Measurements from ENCODE around the gene CMTM8.
A peak's percentile ranks its signal among the peaks of the same experiment; 100 is the strongest.
"Not testable (repeated sequence)": the region's sequence is repeated elsewhere in the genome, so short reads cannot be mapped to it uniquely, and the experiment has no call there.

The CMTM8 gene

DNA sequence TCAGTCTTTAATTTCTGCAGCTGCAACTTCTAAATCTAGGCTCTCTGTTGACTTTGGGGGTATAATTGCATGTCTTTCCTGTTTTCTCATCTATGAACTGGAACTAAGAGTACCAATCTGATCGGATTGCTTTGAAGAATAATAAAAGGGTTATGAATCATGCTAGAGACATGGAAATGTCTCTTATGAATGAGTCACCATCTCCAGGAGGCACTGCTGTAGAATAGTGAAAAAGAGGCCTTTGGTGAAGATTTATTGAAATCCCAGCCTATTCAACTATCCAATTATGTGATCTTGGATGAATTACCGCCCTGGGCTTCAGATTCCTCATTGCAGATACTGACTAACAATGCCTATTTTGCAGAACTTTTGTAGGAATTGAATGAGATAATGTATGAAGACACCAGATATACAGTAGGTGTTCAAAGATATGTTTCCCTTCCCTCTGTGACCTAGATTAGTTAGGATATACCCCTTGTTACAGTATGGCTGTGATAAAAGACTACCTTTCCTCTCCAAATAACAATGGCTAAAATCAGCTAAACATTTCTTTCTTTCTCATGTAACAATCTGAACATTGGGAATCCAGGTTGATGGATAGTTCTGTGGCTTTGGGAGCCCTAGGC, 11.5 kb upstream of the CMTM8 start:
- no peak for DNase-seq (ENCODE audit: extremely low read depth, low read depth)
- TF ChIP-seq, protein P1, sequence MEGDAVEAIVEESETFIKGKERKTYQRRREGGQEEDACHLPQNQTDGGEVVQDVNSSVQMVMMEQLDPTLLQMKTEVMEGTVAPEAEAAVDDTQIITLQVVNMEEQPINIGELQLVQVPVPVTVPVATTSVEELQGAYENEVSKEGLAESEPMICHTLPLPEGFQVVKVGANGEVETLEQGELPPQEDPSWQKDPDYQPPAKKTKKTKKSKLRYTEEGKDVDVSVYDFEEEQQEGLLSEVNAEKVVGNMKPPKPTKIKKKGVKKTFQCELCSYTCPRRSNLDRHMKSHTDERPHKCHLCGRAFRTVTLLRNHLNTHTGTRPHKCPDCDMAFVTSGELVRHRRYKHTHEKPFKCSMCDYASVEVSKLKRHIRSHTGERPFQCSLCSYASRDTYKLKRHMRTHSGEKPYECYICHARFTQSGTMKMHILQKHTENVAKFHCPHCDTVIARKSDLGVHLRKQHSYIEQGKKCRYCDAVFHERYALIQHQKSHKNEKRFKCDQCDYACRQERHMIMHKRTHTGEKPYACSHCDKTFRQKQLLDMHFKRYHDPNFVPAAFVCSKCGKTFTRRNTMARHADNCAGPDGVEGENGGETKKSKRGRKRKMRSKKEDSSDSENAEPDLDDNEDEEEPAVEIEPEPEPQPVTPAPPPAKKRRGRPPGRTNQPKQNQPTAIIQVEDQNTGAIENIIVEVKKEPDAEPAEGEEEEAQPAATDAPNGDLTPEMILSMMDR (IDR thresholded peaks at IDR 0.05; ENCODE audit: low read depth, low read length, missing control alignments): no peak
- H3K4me3 ChIP-seq (replicated peaks; ENCODE audit: low read depth, low read length): no peak overlapping the region

DNA sequence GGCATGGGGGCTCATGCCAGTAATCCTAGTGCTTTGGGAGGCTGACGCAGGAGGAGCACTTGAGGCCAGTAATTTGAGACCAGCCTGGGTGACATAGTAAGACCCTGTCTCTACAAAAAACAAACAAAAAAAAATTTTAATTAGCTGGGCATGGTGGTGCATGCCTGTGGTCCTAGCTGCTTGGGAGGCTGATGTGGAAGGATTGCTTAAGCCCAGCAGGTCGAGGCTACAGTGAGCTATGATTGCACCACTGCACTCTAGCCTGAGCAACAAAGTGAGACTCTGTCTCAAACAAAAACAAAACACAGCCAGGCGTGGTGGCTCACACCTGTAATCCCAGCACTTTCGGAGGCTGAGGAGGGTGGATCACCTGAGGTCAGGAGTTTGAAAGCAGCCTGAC, 9.7 kb upstream of the CMTM8 start:
- not testable (repeated sequence) for DNase-seq (ENCODE audit: extremely low read depth, low read depth); H3K4me3 ChIP-seq (replicated peaks; ENCODE audit: low read depth, low read length)

DNA sequence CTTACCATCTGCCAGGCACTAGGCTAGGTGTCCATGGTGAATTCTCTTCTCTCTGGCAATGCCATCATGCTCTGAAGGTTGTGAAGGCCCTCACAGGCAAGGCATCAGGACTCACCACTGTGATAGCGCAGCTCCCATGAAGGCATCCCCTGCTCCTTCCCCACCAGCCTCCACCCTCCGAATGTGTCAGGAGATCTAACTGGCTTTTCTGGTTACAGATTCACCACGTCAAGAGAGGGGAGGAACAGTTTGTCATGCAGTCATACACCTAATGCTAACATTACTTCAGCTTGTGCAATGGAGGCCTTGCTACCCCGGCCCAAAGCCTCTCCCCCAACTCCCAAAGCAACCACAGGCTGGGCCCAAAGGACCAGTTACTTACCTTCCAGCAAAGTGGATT, 8.9 kb upstream of the CMTM8 start:
- TF ChIP-seq, protein P1 (IDR thresholded peaks at IDR 0.05; ENCODE audit: low read depth, low read length, missing control alignments): no peak
- DNase-seq (ENCODE audit: extremely low read depth, low read depth): no peak
- no peak overlapping the region for H3K4me3 ChIP-seq (replicated peaks; ENCODE audit: low read depth, low read length)

DNA sequence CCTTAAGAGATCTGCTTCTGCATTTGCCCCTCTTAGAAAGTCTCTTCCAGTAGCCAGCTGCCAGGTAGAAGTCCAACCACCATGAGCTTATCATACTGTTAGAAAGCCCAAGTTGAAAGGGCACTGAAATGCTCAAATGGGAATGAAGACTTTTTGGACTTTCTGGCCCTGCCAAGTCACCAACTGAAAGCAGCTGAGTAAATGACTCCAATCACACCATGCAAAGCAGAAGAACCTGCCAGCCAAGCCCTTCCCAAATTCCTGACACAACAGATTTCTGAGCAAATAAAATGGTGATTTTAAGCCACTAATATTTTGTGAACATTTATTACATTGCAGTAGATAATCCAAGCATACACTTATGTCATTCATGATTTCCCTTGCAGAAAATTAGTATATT, 2.1 kb upstream of the CMTM8 start:
- DNase-seq (ENCODE audit: extremely low read depth, low read depth): no peak
- TF ChIP-seq, protein P1 (IDR thresholded peaks at IDR 0.05; ENCODE audit: low read depth, low read length, missing control alignments): no peak

DNA sequence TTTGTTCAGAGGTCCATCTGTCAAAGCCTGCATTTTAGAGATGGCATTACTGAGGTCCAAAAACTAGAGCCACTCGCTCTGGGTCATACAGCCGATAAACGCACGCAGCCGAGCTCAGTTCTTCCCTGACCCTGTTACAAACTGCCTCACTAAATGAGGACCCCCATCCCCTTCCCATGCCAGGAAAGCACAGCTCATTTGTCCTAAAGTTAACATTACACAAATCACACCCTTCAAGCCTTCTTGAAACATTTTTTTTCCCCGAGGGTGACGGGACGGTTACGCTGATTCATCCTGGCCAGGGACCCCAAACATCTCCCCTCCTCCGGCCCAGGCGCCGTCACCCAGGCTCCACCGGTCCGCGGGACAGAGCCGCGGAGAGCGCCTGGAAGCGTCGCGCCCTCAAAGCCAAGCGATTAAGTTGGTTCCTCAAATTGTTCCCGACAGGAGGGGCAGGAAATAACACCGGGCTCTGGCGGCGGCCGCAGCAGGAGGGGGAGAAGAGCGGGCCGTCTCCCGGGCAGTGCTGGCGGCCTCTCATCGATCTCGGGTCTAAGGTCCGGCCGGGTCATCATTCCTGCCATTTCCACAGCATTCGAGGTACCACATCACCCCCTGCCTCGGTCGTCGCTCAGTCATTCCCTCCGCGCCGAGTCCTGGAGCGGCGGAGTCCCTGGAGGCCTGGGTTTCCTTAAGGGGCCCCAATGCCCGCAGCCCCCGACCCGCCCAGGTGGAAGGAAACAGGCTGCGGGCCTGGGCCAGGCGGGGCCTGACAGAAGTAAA, 619 bp upstream of the CMTM8 start:
- TF ChIP-seq, protein P1 (IDR thresholded peaks at IDR 0.05; ENCODE audit: low read depth, low read length, missing control alignments): no peak
- H3K4me3 ChIP-seq (replicated peaks; ENCODE audit: low read depth, low read length): peak overlapping the region; percentile 47; the same call in 1 of the 2 replicates
- DNase-seq (ENCODE audit: extremely low read depth, low read depth): no peak

More for the DNA sequence above, 2.1 kb upstream of the CMTM8 start:
- H3K4me3 ChIP-seq (replicated peaks; ENCODE audit: low read depth, low read length): no peak overlapping the region

DNA sequence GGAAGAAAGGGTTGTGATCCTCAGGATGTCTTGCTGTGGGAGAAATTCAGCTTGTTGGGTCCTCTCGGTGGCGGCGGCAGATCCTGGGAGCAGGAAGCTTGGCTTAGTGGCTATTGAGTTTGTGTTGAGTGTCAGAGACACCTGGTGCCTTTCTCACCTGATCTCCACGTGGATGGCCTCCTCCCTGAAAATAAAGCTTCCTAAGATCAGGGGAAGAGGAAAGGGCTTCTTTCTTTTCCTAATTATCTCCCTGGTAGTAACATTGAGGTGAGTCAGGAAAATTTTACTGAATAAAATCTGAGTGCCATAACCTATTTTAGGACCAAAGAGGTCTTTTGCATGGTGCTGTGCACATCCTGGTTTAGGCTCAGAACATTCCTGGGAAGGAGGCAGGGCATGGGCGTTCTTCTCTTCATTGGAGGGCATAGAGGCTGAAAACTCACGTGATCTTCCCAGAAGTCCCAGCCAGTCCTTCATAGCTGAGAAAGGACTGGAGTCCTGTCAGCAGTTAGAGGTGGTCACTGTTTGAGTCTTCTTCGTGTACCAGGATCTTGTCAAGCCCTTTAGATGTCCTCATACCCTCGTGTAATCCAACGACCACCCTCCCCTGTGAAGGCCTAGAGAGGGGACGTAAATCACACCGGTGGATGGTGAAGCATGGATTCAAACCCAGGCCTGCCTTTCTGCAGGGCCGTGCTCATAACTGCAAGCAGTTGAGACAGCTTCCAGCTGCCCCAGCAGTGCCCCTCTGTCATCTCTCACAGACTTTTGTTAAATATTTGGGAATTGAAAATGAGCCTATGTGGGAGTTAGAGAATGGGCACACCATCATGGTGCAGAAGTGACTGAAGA, 1.1 kb downstream of the CMTM8 start:
- H3K4me3 ChIP-seq (replicated peaks; ENCODE audit: low read depth, low read length): peak overlapping the region; percentile 47
- no peak for DNase-seq (ENCODE audit: extremely low read depth, low read depth)
- TF ChIP-seq, protein P1 (IDR thresholded peaks at IDR 0.05; ENCODE audit: low read depth, low read length, missing control alignments): no peak

DNA sequence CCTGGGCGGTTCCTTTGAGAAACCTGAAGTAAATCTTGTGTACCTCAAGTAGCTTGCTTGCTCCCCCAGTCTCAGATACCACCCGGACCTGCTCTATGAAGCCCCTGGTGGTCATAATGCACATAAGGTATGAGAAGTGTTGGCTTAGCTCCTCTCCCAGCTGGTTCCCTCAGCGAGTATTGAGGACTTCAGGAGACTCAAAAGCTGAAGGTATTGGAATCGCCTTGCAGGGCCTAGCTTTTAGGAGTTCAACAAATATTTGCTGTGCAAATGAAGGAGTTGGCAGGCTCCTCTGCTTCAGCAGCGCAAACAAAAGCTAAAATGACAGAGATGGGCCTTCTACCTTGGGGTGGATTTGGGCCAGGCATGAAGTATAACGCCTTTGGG, 1.7 kb downstream of the CMTM8 start:
- no peak for DNase-seq (ENCODE audit: extremely low read depth, low read depth)
- TF ChIP-seq, protein P1 (IDR thresholded peaks at IDR 0.05; ENCODE audit: low read depth, low read length, missing control alignments): peak; percentile 42
- no peak overlapping the region for H3K4me3 ChIP-seq (replicated peaks; ENCODE audit: low read depth, low read length)
